ENCODE measurements around the gene COL4A1.

COL4A1 gene

DNA sequence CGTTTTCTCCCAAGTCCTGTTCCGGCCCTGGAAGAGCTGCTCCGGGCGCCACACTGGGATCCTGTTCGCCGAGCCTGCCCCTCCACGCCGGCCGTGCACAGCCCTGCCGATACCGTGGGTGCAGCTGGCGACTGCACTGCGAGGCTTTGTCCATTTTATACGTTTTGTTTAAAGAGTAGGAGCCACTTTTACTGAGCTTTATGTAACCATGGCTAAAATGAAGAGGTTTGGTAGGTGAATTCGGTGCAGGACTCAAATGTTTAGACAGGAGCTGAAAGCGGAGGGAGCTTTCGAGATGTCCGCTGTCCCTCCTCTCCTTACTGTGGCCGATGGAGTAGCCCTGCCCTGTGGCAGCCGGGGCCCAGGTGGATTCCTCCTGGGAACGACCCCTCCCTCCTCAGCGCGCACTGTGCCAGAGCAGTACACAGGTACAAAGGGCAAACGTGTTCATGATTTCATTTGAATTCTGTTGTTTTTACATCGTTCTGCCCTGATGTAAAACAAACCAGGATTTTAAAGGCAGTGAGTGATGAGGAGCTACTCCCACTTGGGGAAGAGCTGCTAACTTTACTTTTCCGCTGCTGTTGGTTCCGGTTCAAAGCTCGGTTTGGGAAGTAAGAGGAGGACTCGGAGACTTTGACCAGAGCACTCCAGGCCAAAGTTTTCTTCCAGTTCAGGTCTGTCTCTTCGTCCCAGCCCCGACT is 1.9 kb upstream of the COL4A1 start:
- DNase-seq, result no peak

GRCh38 chr13:110307767-110308655 is 1.1 kb upstream of the COL4A1 start:
- no peak for DNase-seq

DNA sequence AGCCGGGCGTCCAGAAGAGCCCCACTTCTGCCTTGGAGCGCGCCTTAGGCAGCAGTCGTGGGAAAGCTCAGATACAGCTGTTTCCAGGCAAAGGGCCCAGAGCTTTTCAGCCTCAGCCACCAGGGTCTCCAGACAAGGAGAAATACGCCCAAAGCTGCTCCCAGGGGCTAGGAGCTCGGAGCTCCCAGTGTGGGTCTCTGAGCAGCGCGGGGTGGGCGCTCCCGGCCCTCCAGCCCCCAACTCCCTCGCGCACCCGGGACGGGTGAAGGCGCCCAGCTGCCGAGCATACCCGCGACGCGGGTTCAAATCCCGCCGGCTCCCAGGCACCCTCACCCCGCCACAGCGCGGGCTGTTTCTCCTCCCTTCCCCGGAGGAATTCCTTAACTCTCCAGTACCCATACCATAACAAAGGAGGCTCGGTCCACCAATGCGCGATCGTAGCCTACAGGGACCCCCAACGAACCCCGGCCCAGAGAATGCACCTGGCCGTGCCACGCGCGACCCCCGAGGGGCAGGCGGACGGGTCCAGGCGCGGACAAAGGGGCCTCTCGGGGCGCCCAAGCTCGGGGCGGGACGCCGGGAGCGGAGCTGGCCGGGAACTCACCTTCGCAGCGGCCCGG is 507 bp downstream of the COL4A1 start:
- DNase-seq, result no peak

GRCh38 chr13:110305949-110306339 is 1.0 kb downstream of the COL4A1 start:
- DNase-seq, result no peak

DNA sequence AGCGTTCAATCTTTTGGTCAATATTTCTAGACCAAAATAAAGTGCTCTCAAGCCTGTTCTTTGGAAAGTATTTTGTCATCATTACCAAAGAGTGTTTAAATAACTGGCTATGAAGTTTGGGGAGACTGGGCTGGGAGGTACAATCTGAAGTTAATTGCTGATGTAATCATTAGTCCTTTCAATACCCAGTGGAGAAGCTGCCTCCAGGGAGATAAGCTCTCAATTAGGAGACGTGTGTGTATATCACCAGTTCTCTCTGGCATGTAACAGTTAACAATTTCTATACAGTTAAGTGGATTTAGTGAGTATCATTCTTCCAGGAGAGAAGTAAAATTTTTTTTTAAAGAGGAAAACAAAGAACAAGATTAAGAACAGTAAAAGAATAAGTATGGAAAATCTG is 1.4 kb downstream of the COL4A1 start:
- no peak for DNase-seq

DNA sequence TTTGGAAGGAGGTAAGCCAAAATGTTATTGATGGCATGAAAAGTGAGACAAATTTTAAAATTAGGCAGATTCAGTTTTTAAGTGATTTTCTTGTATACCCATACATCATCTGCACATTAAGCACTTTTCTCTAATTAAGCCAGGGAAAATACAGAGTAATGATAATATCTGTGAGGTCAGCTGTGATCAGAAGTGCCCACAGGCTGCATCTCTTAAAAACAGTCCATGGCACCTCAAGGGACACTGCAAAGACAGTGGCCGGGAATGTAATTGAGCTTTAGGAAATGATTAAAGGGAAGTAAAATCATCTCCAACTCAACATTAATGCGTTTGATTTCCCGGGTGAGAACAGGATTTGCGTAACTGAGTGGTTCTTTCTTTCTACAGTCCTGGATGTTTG is 2.0 kb downstream of the COL4A1 start:
- DNase-seq, result no peak

DNA sequence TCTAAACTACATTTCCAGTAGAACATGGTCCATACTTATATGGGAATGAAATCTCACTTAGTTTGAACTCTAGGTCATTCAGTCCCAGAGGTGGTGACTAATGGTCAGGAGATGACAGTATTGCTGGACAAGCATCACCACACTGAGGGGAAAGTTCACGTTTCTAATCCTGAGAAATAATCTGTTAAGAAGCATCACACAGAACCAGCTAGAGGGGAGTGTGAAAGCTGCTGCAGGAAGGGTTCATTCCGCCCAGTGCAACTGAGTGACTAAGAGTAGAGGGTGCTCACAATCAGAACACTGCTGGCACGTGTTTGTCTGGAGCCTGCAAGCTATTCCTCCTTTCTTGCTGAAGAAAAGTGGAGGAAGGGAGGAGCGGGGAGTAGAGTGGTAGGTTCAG is 2.7 kb downstream of the COL4A1 start:
- DNase-seq, result no peak

DNA sequence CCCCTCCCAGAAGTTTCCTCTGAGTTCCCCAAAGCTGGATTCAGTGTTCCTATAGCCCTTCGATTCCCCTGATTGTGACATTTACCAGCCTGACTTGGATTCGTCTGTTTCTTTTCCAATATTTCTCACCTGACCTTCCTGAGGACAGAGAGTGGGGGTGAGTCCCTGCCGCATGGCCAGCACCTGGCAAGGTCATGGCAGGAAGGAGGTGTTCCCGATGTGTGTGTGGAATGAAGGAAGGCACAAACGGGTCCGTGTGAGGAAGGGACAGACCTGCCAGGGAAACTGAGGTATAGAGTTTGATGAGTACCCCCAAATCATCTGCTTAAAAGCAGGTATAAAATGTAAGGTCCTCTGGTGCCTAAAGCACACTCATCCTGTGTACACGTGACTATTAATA is 3.3 kb downstream of the COL4A1 start:
- DNase-seq, result no peak

DNA sequence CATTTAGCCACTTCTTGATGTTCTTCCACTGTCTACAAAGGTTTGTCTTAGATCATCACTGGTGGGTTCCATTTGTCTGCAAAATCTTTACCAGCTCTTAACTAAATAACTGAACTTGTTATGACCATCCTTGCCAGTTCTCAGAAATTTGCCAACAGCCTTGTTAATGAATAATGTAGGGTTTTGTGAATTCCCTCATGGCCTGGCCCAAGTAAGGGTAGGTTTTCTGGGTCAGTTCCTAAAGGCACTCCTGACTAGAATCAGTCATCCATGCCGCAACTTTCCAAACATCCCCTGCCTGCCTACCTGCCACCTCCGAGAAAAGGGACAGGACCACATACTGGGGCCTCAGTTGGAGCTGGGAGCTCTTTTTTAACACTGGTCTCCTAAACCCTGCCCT is 4.0 kb downstream of the COL4A1 start:
- no peak for DNase-seq

GRCh38 chr13:110301606-110302553 is 5.1 kb downstream of the COL4A1 start:
- DNase-seq, result no peak

GRCh38 chr13:110301083-110301482 is 5.9 kb downstream of the COL4A1 start:
- DNase-seq, result no peak

DNA sequence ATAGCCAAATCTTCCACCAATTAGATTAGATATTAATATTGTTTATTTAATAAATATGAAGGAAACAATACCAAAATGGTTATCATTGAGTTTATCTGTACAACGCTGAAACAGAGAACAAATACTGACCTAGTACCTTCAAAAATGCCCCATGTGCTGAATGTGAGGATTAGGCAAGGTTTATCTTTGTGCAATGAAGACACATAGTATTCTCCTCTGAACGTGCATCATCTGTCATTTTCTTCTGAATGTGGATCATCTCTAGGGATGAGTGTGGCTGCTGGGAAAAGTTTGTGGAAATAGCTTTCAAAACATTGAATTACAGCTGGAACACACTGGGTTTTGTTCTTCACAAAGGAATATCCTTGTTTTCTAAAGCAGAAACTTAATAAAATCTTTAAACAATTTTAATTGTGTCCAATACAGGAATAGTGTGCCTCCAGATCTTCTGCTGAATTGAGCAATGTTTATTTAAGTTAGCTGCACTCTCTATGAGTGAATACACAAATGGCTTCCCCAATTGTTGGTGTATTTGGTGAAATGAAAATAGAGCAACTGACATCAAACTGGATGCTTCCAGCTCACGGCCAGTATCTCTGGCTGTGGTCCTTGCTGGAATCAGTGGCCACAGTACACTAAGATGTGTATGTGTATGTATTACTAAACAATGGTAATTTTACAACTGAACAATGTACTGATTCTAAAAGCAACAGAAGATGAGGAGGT is 6.7 kb downstream of the COL4A1 start:
- DNase-seq, result no peak

DNA sequence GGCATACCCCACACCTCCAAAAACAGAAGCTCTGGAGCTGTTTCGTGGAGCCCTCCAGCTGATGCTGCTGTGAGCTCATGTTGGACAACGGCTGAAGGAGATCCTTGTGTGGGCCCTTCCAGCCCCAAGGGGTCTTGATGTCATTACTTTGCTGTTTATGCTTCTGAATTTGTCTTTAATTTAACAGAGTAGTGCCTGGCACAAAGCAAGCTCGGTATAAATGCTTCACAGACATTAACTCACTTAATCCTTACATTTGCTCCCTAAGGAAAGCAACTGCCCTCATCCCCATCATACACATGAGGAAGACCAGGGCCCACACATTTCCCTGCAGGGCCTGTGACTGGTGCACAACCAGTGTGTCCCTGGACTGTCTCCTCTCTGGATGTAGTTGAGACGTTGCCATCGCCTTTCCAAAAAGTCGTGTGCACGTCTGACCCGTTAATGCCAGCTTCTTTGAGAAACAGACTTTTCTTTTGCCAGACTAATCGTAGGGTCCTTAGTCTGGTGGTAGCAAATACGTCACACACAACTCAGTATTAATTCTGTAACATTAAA is 7.6 kb downstream of the COL4A1 start:
- no peak for DNase-seq

GRCh38 chr13:110298505-110299282 is 8.3 kb downstream of the COL4A1 start:
- no peak for DNase-seq

- DNase-seq, result no peak
Measured at GRCh38 chr13:110297766-110298504, 9.0 kb downstream of the COL4A1 start.

- DNase-seq, result no peak
Measured at GRCh38 chr13:110297011-110297410, 9.9 kb downstream of the COL4A1 start.

GRCh38 chr13:110294622-110295021 is 12.3 kb downstream of the COL4A1 start:
- DNase-seq, result no peak

DNA sequence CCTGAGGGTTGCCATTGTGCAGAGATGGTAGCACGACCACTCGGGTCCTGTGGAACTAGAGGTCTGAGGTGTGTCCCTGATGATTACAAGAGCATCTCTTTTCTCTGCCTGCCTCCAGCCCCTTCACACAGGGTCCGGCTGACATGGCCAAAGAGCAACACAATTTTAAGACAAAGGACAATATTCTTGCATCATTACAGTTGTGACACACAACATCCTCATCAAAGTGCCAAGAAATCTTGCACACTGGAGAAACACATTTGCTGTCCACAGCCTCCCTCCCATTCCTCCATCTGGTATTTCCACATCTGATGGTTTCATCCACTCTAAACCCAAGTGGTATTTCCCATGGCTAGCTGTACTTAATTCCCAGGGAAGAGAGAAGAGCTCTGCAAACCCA is 12.8 kb downstream of the COL4A1 start:
- DNase-seq, result no peak

DNA sequence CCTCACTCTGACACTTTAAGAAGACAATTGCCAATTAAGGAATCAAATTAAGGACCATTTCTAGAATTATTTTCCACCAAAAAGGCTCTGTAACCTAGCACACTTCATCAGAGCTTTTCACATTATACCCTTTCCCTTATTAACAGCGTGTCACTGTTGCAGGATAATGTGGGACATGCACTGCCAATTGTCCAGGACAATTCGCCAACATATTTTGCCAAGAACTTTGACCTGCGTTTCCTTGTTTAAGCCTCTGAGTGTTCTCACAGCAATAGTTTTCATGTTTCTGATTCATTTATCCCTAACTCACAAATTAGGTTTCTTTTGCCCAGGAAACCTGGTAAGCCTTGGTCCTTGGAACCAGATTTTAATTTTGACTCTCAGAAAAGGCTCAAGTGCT is 13.3 kb downstream of the COL4A1 start:
- no peak for DNase-seq

DNA sequence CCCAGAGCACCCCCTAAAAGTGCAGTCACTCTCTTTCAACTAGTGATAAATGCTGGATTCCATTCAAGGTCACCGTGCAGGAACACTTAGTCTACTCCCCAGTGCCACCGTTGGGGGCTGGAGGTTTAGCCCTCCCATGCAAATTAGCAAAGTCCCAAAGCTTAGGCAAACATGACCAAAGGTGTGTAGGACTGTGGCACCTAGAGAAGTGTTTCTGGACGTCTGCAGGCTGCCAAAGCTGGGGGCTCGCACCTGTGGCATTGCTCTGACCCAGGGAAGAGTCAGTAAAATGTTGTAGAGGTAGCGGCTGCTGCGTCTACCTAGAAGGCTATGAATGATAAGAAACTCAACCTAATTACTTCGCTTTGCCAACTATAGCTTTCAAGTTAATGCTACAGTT is 13.9 kb downstream of the COL4A1 start:
- DNase-seq, result no peak
